Aorta (tissue), 5 donors: ENCODE data around the gene RNU2-63P. TPM values are rescaled to one million over a fixed set of nuclear protein-coding genes. Genes with fewer than 3 reads are reported as not detected.
"Not testable (repeated sequence)": the region's sequence is repeated elsewhere in the genome, so short reads cannot be mapped to it uniquely, and the experiment has no call there.

Source experiments
- ATAC-seq: fragments of 200-7000 bp; cut with Tn5 transposase; one replicate; pipeline ENCODE4 v1.9.1; 2022; ENCODE audit warnings: moderate library complexity; ENCODE audit not compliant: low FRiP score
- DNase-seq, 2 donors: peaks; one replicate each; pipeline ENCODE4 v3.0.0-alpha.2; 2020
- H3K27ac ChIP-seq, 2 donors: one replicate each; pipeline ENCODE4 v1.5.1; 2013; ENCODE audit warnings: low read length in 2 of 2, mild to moderate bottlenecking in 2 of 2, moderate library complexity in 2 of 2, control low read depth in 1 of 2, inconsistent platforms in 1 of 2, low read depth in 1 of 2
- H3K27me3 ChIP-seq, 2 donors: one replicate each; pipeline ENCODE4 v1.6.1; 2013; ENCODE audit warnings: control low read depth in 1 of 2, low read length in 1 of 2, mild to moderate bottlenecking in 1 of 2, moderate library complexity in 1 of 2; ENCODE audit not compliant: insufficient read depth in 2 of 2, control insufficient read depth in 1 of 2
- H3K36me3 ChIP-seq, 2 donors: one replicate each; pipeline ENCODE4 v1.6.1; 2013; ENCODE audit warnings: control low read depth in 1 of 2, low read length in 1 of 2, mild to moderate bottlenecking in 1 of 2; ENCODE audit not compliant: insufficient read depth in 2 of 2, control insufficient read depth in 1 of 2
- H3K4me1 ChIP-seq, 2 donors: one replicate each; pipeline ENCODE4 v1.6.1; 2013; ENCODE audit warnings: low read length in 2 of 2, control low read depth in 1 of 2, mild to moderate bottlenecking in 1 of 2, moderate library complexity in 1 of 2; ENCODE audit not compliant: insufficient read depth in 2 of 2, control insufficient read depth in 1 of 2
- H3K4me3 ChIP-seq, 2 donors: one replicate each; pipeline ENCODE4 v1.5.1; 2013; ENCODE audit warnings: low read length in 2 of 2, control low read depth in 1 of 2, mild to moderate bottlenecking in 1 of 2
- H3K9me3 ChIP-seq: one replicate; pipeline ENCODE4 v1.6.1; 2013; ENCODE audit warnings: mild to moderate bottlenecking, low read length; ENCODE audit not compliant: control insufficient read depth
- WGBS, 2 donors: extraction: QIAGEN DNeasy Blood & Tissue Kit; methylation state at CpG; one replicate each; pipeline ENCODE4 v1.1.7; 2013; 5-methylcytosine and 5-hydroxymethylcytosine counted together
- intact Hi-C, 2 donors: fragments of 100-400 bp; cut with DNase I; formaldehyde crosslinking; loops; one replicate each; pipeline versions ENCODE4 v1.14.2 to v1.15.0; 2022
- polyA plus RNA-seq, 2 donors: library from polyadenylated mRNA; stranded (reverse); fragments of 200-250 nt; gene quantifications; one replicate each; pipeline ENCODE4 v1.2.3, GENCODE V29; 2013
- total RNA-seq, 2 donors: library from RNA; stranded (reverse); fragmentation: NEBNext Ultra II Directional; extraction: Animal tissue kit (Norgen Biotek cat#: 25700); gene quantifications; one replicate each; pipeline ENCODE4 v1.2.1, GENCODE V29; 2021
- donor health status: healthy with polysubstance abuse.
- donor health status: Bipolar disorder and iron deficiency.
- donor health status: DM: no; HTN: no; CAD: no.
- donor health status: DM: no; HTN: no; CAD: no.
- donor health status: DM: yes; HTN: yes; CAD: no.

The RNU2-63P gene
- total and polyA plus RNA-seq, 4 donors = 3.3 TPM; not detected in 3

- Histone ChIP-seq H3K9me3 (no peaks in the 10 kb centered on the region), H3K27ac (no peak overlapping the region), H3K4me3 (no peak overlapping the region), H3K36me3 (no peaks in the 10 kb centered on the region), H3K4me1 (no peaks in the 10 kb centered on the region), H3K27me3 (no peaks in the 10 kb centered on the region)
- ATAC-seq = no peak
- 66 to 77% methylated on average over 3 of the region's 3 CpGs for WGBS, 2 donors
- intact Hi-C loops = no loop called here
- no peak for DNase-seq
Measured at GRCh38 chr2:88019985-88020384, 3.6 kb upstream of the RNU2-63P start.

GRCh38 chr2:88018909-88019308 lies 2.6 kb upstream of the RNU2-63P start:
- Histone ChIP-seq H3K4me3 (no peak overlapping the region), H3K36me3 (no peaks in the 10 kb centered on the region), H3K27ac (no peak overlapping the region), H3K9me3 (no peaks in the 10 kb centered on the region), H3K4me1 (no peaks in the 10 kb centered on the region), H3K27me3 (no peaks in the 10 kb centered on the region)
- ATAC-seq (no peak), DNase-seq (no peak)
- intact Hi-C loops = no loop called here
- WGBS, 2 donors = 88 to 91% methylated on average over 6 of the region's 6 CpGs

GRCh38 chr2:88018077-88018805 lies 1.9 kb upstream of the RNU2-63P start:
- H3K27me3 ChIP-seq, DNase-seq, intact Hi-C loops, ATAC-seq, H3K9me3 ChIP-seq, H3K27ac ChIP-seq, H3K36me3 ChIP-seq, H3K4me1 ChIP-seq, H3K4me3 ChIP-seq: not testable (repeated sequence)
- WGBS, 2 donors = 95 to 98% methylated on average over 11 of the region's 11 CpGs

GRCh38 chr2:88017780-88018038 lies 1.4 kb upstream of the RNU2-63P start:
- intact Hi-C loops, H3K4me1 ChIP-seq, H3K4me3 ChIP-seq, DNase-seq, H3K27ac ChIP-seq, ATAC-seq, H3K36me3 ChIP-seq, H3K27me3 ChIP-seq, H3K9me3 ChIP-seq: not testable (repeated sequence)
- 86 to 87% methylated on average over 2 of the region's 2 CpGs for WGBS, 2 donors

- WGBS, 2 donors = 29% methylated on average over 42 to 46 of the region's 46 CpGs
- no peaks in the 10 kb centered on the region for H3K4me1 ChIP-seq
- H3K27ac ChIP-seq = no peak overlapping the region
- intact Hi-C loops = no loop called here
- no peaks in the 10 kb centered on the region for H3K9me3 ChIP-seq
- DNase-seq (peak in 1 of 2 donors; percentile 81), ATAC-seq (peak; percentile 74)
- H3K4me3 ChIP-seq = peak overlapping the region; percentile 41 to 51
- H3K36me3 ChIP-seq = no peaks in the 10 kb centered on the region
- H3K27me3 ChIP-seq = no peaks in the 10 kb centered on the region
Measured at GRCh38 chr2:88016960-88017779, 823 bp upstream of the RNU2-63P start.

GRCh38 chr2:88011011-88011410 lies 5.3 kb downstream of the RNU2-63P start:
- no peaks in the 10 kb centered on the region for H3K4me1 ChIP-seq
- intact Hi-C loops = no loop called here
- no peaks in the 10 kb centered on the region for H3K27me3 ChIP-seq
- H3K9me3 ChIP-seq = no peaks in the 10 kb centered on the region
- DNase-seq (no peak), ATAC-seq (no peak)
- H3K36me3 ChIP-seq = no peaks in the 10 kb centered on the region
- H3K27ac ChIP-seq = no peak overlapping the region
- whole genome bisulfite sequencing, 2 donors = 79 to 85% methylated on average over 1 of the region's 1 CpG
- no peak overlapping the region for H3K4me3 ChIP-seq

- WGBS, 2 donors = 81 to 100% methylated on average over 1 of the region's 1 CpG
Measured at GRCh38 chr2:88010136-88010535, 6.2 kb downstream of the RNU2-63P start.

GRCh38 chr2:88006912-88007439 lies 9.4 kb downstream of the RNU2-63P start:
- no peak overlapping the region for H3K4me3 ChIP-seq
- DNase-seq (no peak), ATAC-seq (no peak)
- H3K27me3 ChIP-seq = no peaks in the 10 kb centered on the region
- 95 to 96% methylated on average over 16 of the region's 16 CpGs for WGBS, 2 donors
- H3K36me3 ChIP-seq = no peaks in the 10 kb centered on the region
- intact Hi-C loops = no loop called here
- no peak overlapping the region for H3K27ac ChIP-seq
- H3K9me3 ChIP-seq = no peaks in the 10 kb centered on the region
- H3K4me1 ChIP-seq = no peaks in the 10 kb centered on the region

More at GRCh38 chr2:88010136-88010535, 6.2 kb downstream of the RNU2-63P start:
- intact Hi-C loops = no loop called here
- Histone ChIP-seq H3K9me3 (no peaks in the 10 kb centered on the region), H3K4me1 (no peaks in the 10 kb centered on the region), H3K36me3 (no peaks in the 10 kb centered on the region), H3K4me3 (no peak overlapping the region), H3K27ac (no peak overlapping the region), H3K27me3 (no peaks in the 10 kb centered on the region)
- DNase-seq (no peak), ATAC-seq (no peak)

- intact Hi-C loops = no loop called here
- H3K4me3 ChIP-seq = no peak overlapping the region
- DNase-seq (no peak), ATAC-seq (no peak)
- no peaks in the 10 kb centered on the region for H3K4me1 ChIP-seq
- WGBS, 2 donors = 88% methylated on average over 6 of the region's 6 CpGs
- H3K9me3 ChIP-seq = no peaks in the 10 kb centered on the region
- H3K36me3 ChIP-seq = no peaks in the 10 kb centered on the region
- no peaks in the 10 kb centered on the region for H3K27me3 ChIP-seq
- H3K27ac ChIP-seq = no peak overlapping the region
Measured at GRCh38 chr2:88005776-88006175, 10.6 kb downstream of the RNU2-63P start.
